ENCODE measurements around the gene ROBO2.

DNA sequence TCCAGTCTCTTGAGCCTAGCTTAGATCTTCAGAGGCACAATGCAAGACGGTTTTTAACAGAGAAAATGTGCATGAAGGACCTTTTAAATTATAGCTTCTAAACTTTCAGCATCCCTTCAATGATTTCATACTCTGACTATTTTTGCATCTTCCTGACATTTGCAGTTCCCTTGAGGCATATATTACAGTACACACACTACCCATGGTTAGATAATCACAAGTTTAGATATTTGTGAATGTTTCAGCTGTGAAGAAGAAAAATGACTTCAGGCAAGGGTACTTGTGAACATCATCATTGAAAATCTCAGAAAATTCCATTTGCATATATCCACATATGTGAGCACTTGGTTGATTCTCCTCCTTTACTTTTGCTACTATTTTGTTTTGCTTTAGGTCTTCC lies 341.5 kb downstream of the ROBO2 start:
- TF ChIP-seq, protein P1, sequence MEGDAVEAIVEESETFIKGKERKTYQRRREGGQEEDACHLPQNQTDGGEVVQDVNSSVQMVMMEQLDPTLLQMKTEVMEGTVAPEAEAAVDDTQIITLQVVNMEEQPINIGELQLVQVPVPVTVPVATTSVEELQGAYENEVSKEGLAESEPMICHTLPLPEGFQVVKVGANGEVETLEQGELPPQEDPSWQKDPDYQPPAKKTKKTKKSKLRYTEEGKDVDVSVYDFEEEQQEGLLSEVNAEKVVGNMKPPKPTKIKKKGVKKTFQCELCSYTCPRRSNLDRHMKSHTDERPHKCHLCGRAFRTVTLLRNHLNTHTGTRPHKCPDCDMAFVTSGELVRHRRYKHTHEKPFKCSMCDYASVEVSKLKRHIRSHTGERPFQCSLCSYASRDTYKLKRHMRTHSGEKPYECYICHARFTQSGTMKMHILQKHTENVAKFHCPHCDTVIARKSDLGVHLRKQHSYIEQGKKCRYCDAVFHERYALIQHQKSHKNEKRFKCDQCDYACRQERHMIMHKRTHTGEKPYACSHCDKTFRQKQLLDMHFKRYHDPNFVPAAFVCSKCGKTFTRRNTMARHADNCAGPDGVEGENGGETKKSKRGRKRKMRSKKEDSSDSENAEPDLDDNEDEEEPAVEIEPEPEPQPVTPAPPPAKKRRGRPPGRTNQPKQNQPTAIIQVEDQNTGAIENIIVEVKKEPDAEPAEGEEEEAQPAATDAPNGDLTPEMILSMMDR (IDR thresholded peaks at IDR 0.05): no peak
- TF ChIP-seq ZFX (IDR thresholded peaks at IDR 0.05; ENCODE audit: borderline replicate concordance): no peak

Measured in 22Rv1 (cell line).